B cell (primary cell): ENCODE data around the gene OXSM. TPM values are rescaled to one million over a fixed set of nuclear protein-coding genes. Genes with fewer than 3 reads are reported as not detected.

ENCODE experiments used
- ATAC-seq: fragments of 200-7000 bp; cut with Tn5 transposase; one replicate; pipeline ENCODE4 v1.10.0; 2021; ENCODE audit warnings: low read depth, mild to moderate bottlenecking, moderate number of reproducible peaks, moderate library complexity
- CTCF ChIA-PET: fragments of 350-600 bp; sonication (Branson Sonifier 250); formaldehyde crosslinking; loops from one replicate; lab custom pipeline; 2021; ENCODE audit warnings: antibody characterized with exemption, inconsistent platforms; lab: Charles Lee
- POLR2A ChIA-PET: fragments of 350-600 bp; sonication (Branson Sonifier 250); formaldehyde crosslinking; loops from one replicate; lab custom pipeline; 2021; ENCODE audit warnings: antibody characterized with exemption; lab: Charles Lee
- DNase-seq: peaks from one replicate; pipeline ENCODE4 v3.0.0; 2013
- H2AFZ ChIP-seq: 2 replicates; pipeline ENCODE4 v1.6.1; 2012; ENCODE audit warnings: mild to moderate bottlenecking, low read depth, low read length; ENCODE audit not compliant: insufficient read depth, poor library complexity, severe bottlenecking
- H3K27ac ChIP-seq, 2 donors: 1 replicate in 1 of 2; 2 replicates in 1 of 2; pipeline ENCODE4 v1.5.1; 2012 to 2013; ENCODE audit warnings: low read length in 2 of 2, mild to moderate bottlenecking in 2 of 2, moderate library complexity in 1 of 2
- H3K27me3 ChIP-seq, 4 experiments: fragments of 200-600 bp in 1 of 4; sonication (generic) in 1 of 4; replicated peaks in 1 of 4; 1 replicate in 2 of 4; 2 replicates in 2 of 4; pipeline versions ENCODE4 v1.6.1 to v1.7.0; 2013 to 2016; ENCODE audit warnings: low read length in 3 of 4, mild to moderate bottlenecking in 2 of 4, mixed read lengths in 1 of 4, moderate library complexity in 1 of 4; ENCODE audit not compliant: insufficient read depth in 4 of 4, control insufficient read depth in 3 of 4; ENCODE audit errors: control extremely low read depth in 1 of 4
- H3K36me3 ChIP-seq, 2 experiments: replicated peaks in 1 of 2; 1 replicate in 1 of 2; 2 replicates in 1 of 2; pipeline versions ENCODE4 v1.6.1 to v1.7.1; 2013; ENCODE audit warnings: low read length in 1 of 2; ENCODE audit not compliant: insufficient read depth in 2 of 2, control insufficient read depth in 1 of 2; ENCODE audit errors: control extremely low read depth in 1 of 2, extremely low read depth in 1 of 2
- H3K4me1 ChIP-seq, 2 donors: fragments of 200-600 bp in 1 of 2; sonication (generic) in 1 of 2; 1 replicate in 1 of 2; 2 replicates in 1 of 2; pipeline versions ENCODE4 v1.5.1 to v1.6.1; 2013 to 2017; ENCODE audit warnings: low read length in 2 of 2; ENCODE audit not compliant: control insufficient read depth in 2 of 2, insufficient read depth in 2 of 2
- H3K4me2 ChIP-seq: replicated peaks from 2 replicates; pipeline ENCODE3; 2012; ENCODE audit warnings: mild to moderate bottlenecking, low read depth, low read length; ENCODE audit not compliant: poor library complexity, severe bottlenecking
- H3K4me3 ChIP-seq, 5 experiments: fragments of 200-600 bp in 1 of 5; sonication (generic) in 1 of 5; 1 replicate in 3 of 5; 2 replicates in 2 of 5; pipeline versions ENCODE4 v1.5.1 to v1.7.0; 2011 to 2016; ENCODE audit warnings: low read length in 4 of 5, mild to moderate bottlenecking in 4 of 5, low read depth in 2 of 5, control low read depth in 1 of 5, moderate library complexity in 1 of 5; ENCODE audit not compliant: insufficient read depth in 1 of 5; ENCODE audit errors: control extremely low read depth in 1 of 5, extremely low read depth in 1 of 5
- H3K79me2 ChIP-seq: fragments of 200-600 bp; sonication (generic); one replicate; pipeline ENCODE4 v1.6.0; 2016; ENCODE audit warnings: low read length; ENCODE audit not compliant: control insufficient read depth, insufficient read depth
- H3K9ac ChIP-seq: fragments of 200-600 bp; sonication (generic); 2 replicates; pipeline ENCODE4 v1.6.1; 2017; ENCODE audit warnings: mild to moderate bottlenecking, low read length, moderate library complexity
- H3K9me3 ChIP-seq, 3 donors: one replicate each; pipeline versions ENCODE4 v1.6.1 to v1.7.1; 2013; ENCODE audit warnings: low read length in 2 of 3; ENCODE audit not compliant: control insufficient read depth in 2 of 3, insufficient read depth in 1 of 3; ENCODE audit errors: control extremely low read depth in 1 of 3
- H4K20me1 ChIP-seq: 2 replicates; pipeline ENCODE4 v1.6.0; 2012; ENCODE audit warnings: mild to moderate bottlenecking, low read length; ENCODE audit not compliant: insufficient read depth, control insufficient read depth, poor library complexity, severe bottlenecking
- H3K27ac Mint-ChIP-seq: one replicate; pipeline ENCODE4 v1.8.0; 2021; ENCODE audit warnings: mixed read lengths
- H3K27me3 Mint-ChIP-seq: one replicate; pipeline ENCODE4 v1.8.0; 2021; ENCODE audit warnings: mixed read lengths
- H3K4me1 Mint-ChIP-seq: one replicate; pipeline ENCODE4 v1.8.0; 2021; ENCODE audit warnings: mixed read lengths
- H3K4me3 Mint-ChIP-seq: one replicate; pipeline ENCODE4 v1.8.0; 2021; ENCODE audit warnings: mixed read lengths
- H3K9me3 Mint-ChIP-seq: one replicate; pipeline ENCODE4 v1.8.0; 2022; ENCODE audit warnings: mixed read lengths; ENCODE audit not compliant: insufficient read depth
- EZH2 ChIP-seq: IDR thresholded peaks from 2 replicates; pipeline ENCODE4 v1.6.1; 2012; ENCODE audit warnings: borderline replicate concordance, low read depth, mild to moderate bottlenecking, moderate library complexity, low read length; ENCODE audit not compliant: insufficient read depth, poor library complexity, severe bottlenecking
- WGBS: methylation state at CpG from one replicate; pipeline ENCODE4 v1.1.5; 2013; ENCODE audit warnings: missing lambda C conversion rate; ENCODE audit not compliant: insufficient coverage; 5-methylcytosine and 5-hydroxymethylcytosine counted together
- intact Hi-C: fragments of 100-400 bp; cut with micrococcal nuclease; formaldehyde crosslinking; loops from one replicate; pipeline ENCODE4 v1.10.0; 2022
- polyA plus RNA-seq: library from polyadenylated mRNA; depleted of rRNA; stranded (reverse); fragments of >200 nt; gene quantifications from 2 replicates; pipeline ENCODE4 v1.2.3, GENCODE V29; 2012
- total RNA-seq, 2 donors: library from RNA; stranded (reverse); fragments of 120-200 nt in 1 of 2; gene quantifications; 1 replicate in 1 of 2; 2 replicates in 1 of 2; pipeline versions ENCODE4 v1.2.3 to v1.2.4, GENCODE V29; 2013 to 2022
- TF ChIP-seq, protein P1 (sequence below): fragments of 200-600 bp; IDR thresholded peaks from one replicate; pipeline ENCODE4 v1.8.0; 2022; ENCODE audit warnings: antibody characterized with exemption, mild to moderate bottlenecking

Gene OXSM
- total and polyA plus RNA-seq, 2 donors (not counting 1 experiment from before 2014, with no cell fraction given) = 13.7 to 18.7 TPM

DNA sequence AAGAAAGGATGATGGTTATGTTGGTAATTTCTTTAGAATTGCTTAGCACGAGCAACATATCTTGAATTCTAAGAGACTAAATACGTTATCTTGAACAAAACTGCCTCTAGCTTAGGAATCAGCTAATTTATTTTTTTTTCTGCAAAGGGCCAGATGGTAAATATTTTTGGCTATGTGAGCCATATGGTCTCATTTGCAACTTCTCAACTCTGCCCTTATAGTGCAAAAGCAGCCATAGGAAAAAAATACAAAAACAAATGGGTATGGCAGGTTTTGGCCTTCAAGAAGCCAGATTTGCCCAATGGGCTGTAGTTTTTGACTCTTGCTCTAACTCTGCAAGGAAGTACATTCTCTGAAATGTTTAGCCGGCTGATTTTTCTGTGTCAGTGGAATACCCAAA is 11.9 kb downstream of the OXSM start:
- no CpG with 5 or more reads among the region's 3 CpGs for WGBS
- H3K27ac ChIP-seq = no peak overlapping the region
- CTCF ChIA-PET = no interaction called here
- DNase-seq (no peak), ATAC-seq (no peak)
- POLR2A ChIA-PET = no interaction called here
- TF ChIP-seq EZH2 = no peak
- TF ChIP-seq, protein P1, sequence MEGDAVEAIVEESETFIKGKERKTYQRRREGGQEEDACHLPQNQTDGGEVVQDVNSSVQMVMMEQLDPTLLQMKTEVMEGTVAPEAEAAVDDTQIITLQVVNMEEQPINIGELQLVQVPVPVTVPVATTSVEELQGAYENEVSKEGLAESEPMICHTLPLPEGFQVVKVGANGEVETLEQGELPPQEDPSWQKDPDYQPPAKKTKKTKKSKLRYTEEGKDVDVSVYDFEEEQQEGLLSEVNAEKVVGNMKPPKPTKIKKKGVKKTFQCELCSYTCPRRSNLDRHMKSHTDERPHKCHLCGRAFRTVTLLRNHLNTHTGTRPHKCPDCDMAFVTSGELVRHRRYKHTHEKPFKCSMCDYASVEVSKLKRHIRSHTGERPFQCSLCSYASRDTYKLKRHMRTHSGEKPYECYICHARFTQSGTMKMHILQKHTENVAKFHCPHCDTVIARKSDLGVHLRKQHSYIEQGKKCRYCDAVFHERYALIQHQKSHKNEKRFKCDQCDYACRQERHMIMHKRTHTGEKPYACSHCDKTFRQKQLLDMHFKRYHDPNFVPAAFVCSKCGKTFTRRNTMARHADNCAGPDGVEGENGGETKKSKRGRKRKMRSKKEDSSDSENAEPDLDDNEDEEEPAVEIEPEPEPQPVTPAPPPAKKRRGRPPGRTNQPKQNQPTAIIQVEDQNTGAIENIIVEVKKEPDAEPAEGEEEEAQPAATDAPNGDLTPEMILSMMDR = no peak
- H3K36me3 ChIP-seq = no peaks in the 10 kb centered on the region
- no peak overlapping the region for H2AFZ ChIP-seq
- intact Hi-C loops = no loop called here
- H3K27me3 ChIP-seq = peaks cover 0 to 5% (median 0%) of the 10 kb centered on the region in 4 experiments
- H3K4me1 ChIP-seq = no peaks in the 10 kb centered on the region
- Mint-ChIP-seq H3K27ac (no peak overlapping the region), H3K4me1 (no peaks in the 10 kb centered on the region), H3K4me3 (no peak overlapping the region), H3K9me3 (no peaks in the 10 kb centered on the region), H3K27me3 (peaks cover 7% of the 10 kb centered on the region)
- H3K79me2 ChIP-seq = no peaks in the 10 kb centered on the region
- H3K9ac ChIP-seq = no peak overlapping the region
- H3K4me2 ChIP-seq = no peak overlapping the region
- no peak overlapping the region for H3K4me3 ChIP-seq
- H3K9me3 ChIP-seq = no peaks in the 10 kb centered on the region
- H4K20me1 ChIP-seq = no peaks in the 10 kb centered on the region

DNA sequence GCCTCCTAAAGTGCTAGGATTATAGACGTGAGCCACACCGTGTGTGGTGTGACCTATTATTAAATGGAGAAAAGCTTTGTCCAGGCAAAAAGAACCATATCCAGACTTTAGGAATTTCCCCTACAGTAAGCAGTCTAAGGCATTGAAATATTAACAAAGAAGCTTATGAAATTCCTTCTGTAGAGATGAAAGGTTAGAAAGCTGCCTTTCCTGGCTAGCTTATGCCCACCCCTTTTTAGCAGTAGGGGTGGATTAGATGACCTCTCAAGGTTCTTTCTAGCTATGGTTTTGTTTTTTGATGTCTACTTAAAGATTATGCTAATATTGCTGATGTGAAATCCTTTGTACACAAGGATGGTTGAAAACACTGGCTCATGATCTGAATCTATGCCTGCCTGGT is 13.9 kb downstream of the OXSM start:
- ATAC-seq = no peak
- Histone ChIP-seq H4K20me1 (no peaks in the 10 kb centered on the region), H3K27me3 (peaks cover 0 to 5% (median 0%) of the 10 kb centered on the region in 4 experiments), H3K9ac (no peak overlapping the region), H3K4me2 (no peak overlapping the region), H3K4me3 (no peak overlapping the region), H3K4me1 (no peaks in the 10 kb centered on the region), H3K36me3 (no peaks in the 10 kb centered on the region), H2AFZ (no peak overlapping the region), H3K27ac (no peak overlapping the region), H3K9me3 (no peaks in the 10 kb centered on the region), H3K79me2 (no peaks in the 10 kb centered on the region)
- H3K27ac Mint-ChIP-seq = no peak overlapping the region
- peaks cover 13% of the 10 kb centered on the region for H3K27me3 Mint-ChIP-seq
- no peak for DNase-seq
- CTCF ChIA-PET = no interaction called here
- WGBS = no CpG with 5 or more reads among the region's 2 CpGs
- no peaks in the 10 kb centered on the region for H3K9me3 Mint-ChIP-seq
- H3K4me3 Mint-ChIP-seq = no peak overlapping the region
- intact Hi-C loops = no loop called here
- POLR2A ChIA-PET = interaction anchor here (0.6 kb wide), 1 partner anchor 143 kb away, joined by 10 read pairs; no protein-coding TSS in a partner anchor
- H3K4me1 Mint-ChIP-seq = no peaks in the 10 kb centered on the region
- TF ChIP-seq EZH2 = no peak
- TF ChIP-seq, protein P1 = no peak
